MM.1S (cell line): ENCODE measurements around the gene VAPA.

Experiments
- CTCF ChIP-seq: fragments of 300-600 bp; sonication (generic); IDR thresholded peaks from 2 replicates; pipeline ENCODE4 v1.5.1; 2016; ENCODE audit warnings: antibody characterized with exemption, low read length, mixed read lengths
- EZH2 ChIP-seq: fragments of 300-600 bp; sonication (generic); optimal IDR thresholded peaks from 2 replicates; pipeline ENCODE3; 2017; ENCODE audit warnings: low read depth, mild to moderate bottlenecking, antibody characterized with exemption, low read length, mixed read lengths
- EZH2phosphoT487 ChIP-seq: fragments of 300-600 bp; sonication (generic); IDR thresholded peaks from 2 replicates; pipeline ENCODE4 v1.6.1; 2018; ENCODE audit warnings: antibody characterized with exemption, low read length

- TF ChIP-seq CTCF (no peak), EZH2phosphoT487 (no peak), EZH2 (no peak)
Measured at GRCh38 chr18:9994026-9994570, 80.3 kb downstream of the VAPA start.
